CD4-positive, alpha-beta T cell treated with Interferon gamma for 1 hour (primary cell): Measurements from ENCODE around the gene CELF2.
A peak's percentile ranks its signal among the peaks of the same experiment; 100 is the strongest.

Experiments used
- DNase-seq: peaks from one replicate; pipeline ENCODE4 v3.0.0-alpha.2; 2020

Gene CELF2

DNA sequence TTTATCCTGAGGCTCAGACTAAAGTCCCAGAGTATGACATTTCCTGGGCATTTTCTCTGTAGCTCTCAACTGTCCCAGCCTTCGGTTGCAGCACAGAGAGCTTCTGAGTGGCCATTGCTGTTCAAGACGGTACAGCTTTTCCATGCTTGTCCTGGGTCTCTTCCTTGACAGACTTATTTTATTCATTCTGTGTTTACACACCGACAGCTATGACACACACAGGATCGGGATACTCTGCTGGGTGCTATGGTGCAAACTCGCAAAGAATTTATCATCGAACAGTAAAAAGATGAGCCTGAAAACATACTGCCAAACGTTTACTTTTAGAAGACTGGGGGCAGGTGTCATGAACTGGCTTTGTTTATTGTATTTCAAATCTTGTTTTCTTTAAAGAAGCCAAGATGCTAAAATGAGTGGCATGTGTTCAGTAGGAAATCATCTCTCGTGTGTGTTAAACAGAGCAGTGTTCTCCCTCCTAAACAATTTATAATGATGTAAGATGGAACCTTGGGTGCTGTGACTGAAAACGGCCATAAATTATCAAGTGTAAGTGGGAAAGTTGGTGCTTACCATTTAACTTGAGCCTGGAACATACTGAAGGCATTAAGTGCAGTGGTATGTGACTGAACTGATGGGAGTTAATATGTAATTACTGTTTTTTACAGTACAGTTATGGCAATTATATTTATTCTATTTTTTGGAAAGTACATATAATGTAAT, 120.8 kb downstream of the CELF2 start:
- DNase-seq = no peak

GRCh38 chr10:11140963-11141362, 123.3 kb downstream of the CELF2 start:
- DNase-seq = no peak

- no peak for DNase-seq
Observed at GRCh38 chr10:11141571-11142091, 124.0 kb downstream of the CELF2 start.

- no peak for DNase-seq
Observed at GRCh38 chr10:11142777-11143176, 125.1 kb downstream of the CELF2 start.

DNA sequence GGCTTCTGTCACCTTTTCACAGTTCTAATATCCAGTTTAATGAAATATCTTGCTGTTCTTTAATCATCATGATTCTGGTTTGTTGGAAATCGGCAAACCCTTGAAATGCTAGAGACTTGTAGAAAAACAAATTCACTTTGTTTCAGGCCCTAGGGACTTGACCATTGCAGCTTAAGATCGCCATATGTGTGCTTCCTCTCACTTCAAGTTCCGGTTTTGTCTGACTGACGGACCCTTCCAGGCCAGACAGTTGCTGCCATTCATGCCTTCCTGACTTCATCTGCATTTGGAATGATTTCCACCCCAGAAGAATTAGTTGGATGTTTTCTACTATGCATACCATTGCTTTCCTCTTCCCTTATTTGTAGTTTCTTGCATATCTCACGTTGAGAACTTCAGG, 125.6 kb downstream of the CELF2 start:
- no peak for DNase-seq

DNA sequence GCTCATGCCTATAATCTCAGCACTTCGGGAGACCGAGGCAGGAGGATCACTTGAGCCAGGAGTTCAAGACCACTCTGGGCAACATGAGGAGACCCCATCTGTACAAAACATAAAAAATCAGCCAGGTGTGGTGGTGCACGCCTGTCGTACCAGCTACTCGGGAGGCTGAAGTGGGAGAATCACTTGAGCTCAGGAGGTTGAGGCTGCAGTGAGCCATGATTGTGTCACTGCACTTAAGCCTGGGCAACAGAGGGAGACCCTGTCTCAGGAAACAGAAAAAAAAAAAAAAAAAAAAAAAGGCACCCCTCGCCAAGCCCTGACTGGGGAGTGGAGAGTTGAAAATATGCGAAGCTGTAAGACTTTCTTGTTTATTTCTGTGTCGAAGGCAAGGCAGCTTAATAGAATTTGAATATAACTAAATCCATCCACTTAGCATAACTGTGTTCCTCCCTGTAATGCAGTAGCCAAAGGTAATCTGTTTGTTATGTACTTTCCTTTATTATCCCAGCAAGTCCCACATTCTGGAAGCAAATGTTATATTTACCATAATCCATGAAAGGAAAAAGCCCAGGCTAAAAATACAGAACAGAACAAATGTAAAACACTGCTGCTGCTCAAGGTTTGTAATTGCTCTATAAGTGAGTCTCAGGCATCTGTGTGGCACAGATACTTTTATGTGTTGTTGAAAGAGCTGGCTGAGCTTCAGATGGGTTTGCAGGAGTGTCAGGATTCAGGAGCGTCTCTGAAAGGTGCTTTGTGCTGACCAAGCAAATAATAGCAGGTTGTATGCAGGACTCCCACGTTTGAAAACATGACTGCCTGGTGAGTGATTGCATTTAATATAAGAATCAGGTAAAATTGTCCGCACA, 127.2 kb downstream of the CELF2 start:
- no peak for DNase-seq

GRCh38 chr10:11145495-11145855, 127.8 kb downstream of the CELF2 start:
- peak; percentile 74 for DNase-seq

DNA sequence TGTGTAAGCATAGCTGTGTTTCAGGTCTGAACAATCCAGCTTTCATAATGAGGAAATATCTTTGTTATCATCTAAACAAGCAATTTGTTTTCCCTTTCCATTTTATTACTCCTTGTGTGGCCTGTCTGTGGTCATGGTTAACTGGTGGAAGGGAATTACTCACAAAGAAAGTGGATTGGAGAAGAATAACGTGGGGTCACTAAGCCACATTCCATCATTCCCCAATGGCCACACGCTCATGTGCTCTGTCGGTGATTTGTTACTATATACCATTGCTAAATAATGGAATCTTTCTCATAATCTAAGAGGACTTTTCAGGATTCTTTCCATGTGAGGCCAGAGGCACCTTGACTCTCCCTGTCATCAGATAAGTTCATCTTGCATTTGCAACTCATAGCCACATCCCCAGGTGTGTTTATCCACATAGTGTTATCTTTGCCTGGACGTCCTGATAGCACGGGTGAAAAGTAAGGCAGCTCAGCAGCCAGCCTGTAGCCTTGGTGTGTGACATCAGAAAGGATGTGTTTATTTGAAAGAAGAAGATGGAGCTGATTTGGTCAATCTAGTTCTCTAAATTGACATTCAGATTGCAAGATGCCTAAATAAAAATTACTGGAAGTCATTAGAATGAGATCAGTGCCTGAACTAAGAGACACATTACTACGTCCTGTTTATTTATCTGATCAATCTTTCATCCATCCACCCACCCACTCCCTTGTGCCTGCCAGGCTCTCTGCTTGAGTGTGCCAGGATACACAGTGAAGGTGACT, 128.9 kb downstream of the CELF2 start:
- DNase-seq = no peak

DNA sequence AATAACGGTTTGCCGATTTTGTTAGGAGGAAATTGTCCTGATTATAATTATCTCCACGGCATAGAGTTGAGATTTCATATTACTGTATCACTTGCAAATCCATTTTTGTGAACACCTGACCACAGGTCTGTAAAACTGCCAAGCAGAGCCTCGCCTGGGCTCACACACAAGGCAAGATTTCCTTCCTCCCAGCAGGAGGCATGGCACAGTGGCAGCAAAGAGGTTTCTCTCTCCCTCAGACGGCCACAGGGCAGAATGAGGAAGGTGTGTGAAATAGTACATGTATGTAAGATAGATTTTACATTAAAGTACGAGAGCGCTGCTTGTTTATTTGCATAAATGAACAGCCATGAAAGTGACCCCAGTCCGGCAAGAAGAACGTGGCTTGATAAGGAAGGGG, 130.1 kb downstream of the CELF2 start:
- DNase-seq = peak; percentile 57

GRCh38 chr10:11148142-11149028, 130.7 kb downstream of the CELF2 start:
- no peak for DNase-seq

- no peak for DNase-seq
Observed at GRCh38 chr10:11149807-11150141, 132.1 kb downstream of the CELF2 start.

DNA sequence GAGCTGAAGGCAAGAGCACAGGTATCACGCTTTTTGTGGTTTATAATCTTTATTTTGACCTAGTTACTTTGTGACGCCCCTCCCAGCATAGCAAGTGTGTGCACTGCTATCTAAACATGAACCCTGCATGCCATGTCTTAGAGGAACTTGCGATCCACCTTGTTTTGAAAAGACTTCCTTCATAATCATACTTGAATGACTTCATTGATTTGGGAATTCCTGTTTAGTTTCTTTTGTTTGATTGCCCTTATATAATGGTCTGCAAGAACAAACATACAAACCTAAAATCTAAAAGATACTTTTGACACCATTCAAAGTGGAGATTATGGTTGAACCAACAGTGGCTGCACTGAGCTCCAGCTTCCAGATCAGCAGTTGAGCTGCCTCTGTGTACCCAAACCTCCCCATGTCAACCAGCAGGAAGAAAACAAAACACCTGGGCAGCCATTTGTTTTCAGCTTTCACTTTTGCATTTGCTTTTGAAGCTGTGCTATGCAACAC, 132.6 kb downstream of the CELF2 start:
- peak; percentile 59 for DNase-seq

DNA sequence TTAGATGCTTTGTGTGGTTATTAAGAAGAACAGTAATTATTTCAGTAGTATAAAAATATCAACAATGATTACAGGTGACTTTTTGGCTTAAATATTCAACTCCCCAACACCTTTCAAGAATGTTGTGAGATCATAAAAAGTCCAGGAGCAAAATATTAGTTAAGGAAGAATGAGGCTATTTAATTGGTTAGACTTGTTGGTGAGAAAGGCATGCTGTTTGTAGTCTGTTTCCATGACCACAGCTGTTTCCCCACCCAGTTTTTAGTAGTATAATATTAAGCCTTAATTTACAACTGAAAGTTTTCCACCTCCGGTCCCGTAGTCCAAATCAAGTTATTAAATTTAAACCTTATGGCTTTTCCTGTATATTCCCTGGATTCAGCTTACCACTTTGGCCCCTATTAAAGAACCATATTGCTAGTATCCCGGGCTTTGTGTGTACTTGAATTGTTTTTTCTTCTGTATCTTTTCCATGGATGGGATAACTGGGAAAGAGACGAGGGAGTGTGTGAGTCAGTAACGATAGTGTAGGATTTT, 133.3 kb downstream of the CELF2 start:
- peak; percentile 33 for DNase-seq

DNA sequence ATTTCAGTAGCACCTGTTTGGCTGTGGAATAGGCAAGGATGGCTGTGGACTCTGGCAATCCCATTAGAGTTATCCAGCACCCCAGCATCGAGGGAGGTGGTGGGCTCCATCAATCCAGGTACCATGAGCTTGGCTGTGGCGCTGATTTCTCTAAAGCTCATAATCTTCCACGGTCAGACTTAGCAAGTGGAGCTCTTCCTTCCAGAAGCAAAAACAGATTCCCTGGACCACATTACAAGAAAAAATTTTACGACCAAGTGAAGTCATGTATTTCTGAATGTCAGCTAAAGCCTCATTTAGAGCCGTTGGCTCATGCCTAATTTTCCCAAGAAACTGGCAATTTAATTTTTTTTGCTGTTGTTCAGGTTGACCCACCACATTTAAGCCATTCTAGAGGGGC, 135.1 kb downstream of the CELF2 start:
- DNase-seq = no peak

DNA sequence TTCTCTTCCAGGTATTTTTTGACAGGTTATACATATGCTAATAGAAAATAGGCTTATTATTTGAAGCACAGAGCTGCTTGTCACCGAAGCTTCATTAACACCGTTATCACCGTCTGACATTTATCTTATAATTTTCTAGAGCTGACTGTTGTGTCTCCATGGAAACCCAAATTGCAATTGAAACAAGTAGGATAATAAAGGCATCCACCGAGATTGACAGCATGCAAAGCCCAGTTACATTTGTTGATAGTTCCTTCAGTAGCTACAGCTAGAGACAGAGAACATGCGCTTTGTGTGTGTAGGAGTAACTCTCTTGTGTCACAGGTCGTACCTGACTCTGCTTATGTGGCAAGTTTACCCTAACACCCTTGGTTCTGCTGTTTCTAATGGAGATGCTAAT, 135.6 kb downstream of the CELF2 start:
- no peak for DNase-seq

- no peak for DNase-seq
Observed at GRCh38 chr10:11153766-11154165, 136.1 kb downstream of the CELF2 start.

DNA sequence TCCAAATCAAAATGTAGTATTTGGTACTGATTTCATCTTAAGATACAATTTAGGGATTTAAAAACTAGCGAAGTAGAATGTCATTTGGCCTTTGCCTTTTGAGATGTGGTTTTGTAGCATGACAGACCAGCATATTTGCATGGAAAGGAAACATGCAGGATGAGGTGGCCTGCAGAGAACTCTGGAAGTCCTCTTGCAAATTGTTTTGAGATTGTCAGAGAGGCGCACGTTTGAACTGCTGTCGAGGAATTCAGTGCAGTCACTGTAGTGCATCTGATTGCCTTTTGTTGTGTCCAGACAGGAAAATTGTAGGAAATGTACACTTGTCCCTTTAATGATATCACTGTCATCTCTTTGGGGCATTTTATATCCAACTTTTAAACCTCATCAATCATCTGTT, 136.7 kb downstream of the CELF2 start:
- DNase-seq = no peak

DNA sequence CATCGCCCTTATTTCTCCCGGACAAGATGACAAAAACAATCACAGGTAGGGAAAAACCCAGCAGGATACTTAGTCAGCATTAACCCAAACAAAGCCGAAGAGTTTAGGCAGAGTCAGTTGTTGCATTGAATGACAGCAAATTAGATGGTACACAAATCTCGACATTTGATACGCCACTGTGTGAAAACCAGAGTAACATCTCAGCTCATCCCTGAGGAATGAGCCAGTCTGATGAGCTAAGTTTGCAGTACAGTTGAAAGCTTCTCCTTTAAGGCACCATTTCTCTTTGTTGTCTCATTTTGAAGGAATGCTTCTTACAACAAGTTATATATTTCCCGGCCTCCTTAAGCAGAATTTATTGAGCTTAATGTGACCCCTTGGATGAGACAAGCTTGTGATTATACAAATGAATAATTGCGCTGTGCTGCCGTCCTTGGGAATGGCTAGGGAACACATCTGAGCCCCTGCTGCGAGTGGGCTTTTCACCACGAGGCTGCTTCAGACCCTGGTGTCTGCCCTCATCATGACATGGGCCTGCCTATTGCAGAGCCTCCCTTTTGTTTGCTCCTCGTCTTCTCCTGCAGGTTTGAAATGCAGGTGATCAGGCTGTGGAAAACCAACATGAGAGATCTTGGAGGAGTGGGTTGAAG, 137.3 kb downstream of the CELF2 start:
- DNase-seq = no peak

- peak; percentile 42 for DNase-seq
Observed at GRCh38 chr10:11156480-11156879, 138.8 kb downstream of the CELF2 start.

DNA sequence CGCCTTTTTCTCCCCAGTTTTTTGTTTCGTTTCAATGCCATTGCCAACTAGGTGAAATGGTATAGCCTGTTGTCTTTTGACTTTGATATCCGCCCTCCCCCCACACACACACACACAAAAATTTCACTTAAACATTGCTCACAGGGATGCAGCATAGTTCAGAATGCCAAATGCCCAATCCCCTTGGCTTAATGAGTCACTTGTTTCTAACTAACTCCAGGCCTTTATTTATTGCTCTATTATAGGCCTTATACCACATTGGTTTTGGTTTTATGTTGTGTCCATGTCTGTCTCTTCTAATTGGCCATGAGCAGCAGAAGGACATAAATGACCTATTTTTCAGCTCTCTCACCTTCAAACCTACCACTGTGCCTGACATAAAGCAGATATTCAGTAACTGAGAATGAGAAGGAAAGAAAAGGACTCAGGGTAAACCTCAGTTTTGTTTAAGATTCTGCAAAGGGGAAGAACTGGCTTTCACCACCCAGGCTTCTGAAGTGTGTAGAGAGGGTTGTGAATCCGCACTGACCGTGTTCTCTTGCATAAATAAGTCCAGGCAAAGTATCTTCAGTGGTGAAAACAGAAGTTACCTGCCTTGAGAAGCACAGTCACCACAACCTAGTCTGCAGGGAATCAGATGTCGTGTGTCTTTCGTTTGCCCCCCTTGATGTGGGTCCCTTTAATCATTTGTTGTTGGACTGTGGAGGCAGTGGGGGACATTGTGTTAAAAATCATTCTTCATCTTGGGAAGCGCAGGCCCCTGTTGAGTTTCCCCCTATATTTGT, 139.8 kb downstream of the CELF2 start:
- no peak for DNase-seq

- DNase-seq = no peak
Observed at GRCh38 chr10:11158080-11158479, 140.4 kb downstream of the CELF2 start.
